HG03565 (cell line): ENCODE measurements around the gene PPP1R9B.

Experiments used
- ATAC-seq: cut with Tn5 transposase; IDR thresholded peaks from one replicate; pipeline ENCODE4 v1.9.1; 2021; ENCODE audit warnings: mild to moderate bottlenecking, moderate library complexity; ENCODE audit not compliant: unreplicated experiment

The PPP1R9B gene

DNA sequence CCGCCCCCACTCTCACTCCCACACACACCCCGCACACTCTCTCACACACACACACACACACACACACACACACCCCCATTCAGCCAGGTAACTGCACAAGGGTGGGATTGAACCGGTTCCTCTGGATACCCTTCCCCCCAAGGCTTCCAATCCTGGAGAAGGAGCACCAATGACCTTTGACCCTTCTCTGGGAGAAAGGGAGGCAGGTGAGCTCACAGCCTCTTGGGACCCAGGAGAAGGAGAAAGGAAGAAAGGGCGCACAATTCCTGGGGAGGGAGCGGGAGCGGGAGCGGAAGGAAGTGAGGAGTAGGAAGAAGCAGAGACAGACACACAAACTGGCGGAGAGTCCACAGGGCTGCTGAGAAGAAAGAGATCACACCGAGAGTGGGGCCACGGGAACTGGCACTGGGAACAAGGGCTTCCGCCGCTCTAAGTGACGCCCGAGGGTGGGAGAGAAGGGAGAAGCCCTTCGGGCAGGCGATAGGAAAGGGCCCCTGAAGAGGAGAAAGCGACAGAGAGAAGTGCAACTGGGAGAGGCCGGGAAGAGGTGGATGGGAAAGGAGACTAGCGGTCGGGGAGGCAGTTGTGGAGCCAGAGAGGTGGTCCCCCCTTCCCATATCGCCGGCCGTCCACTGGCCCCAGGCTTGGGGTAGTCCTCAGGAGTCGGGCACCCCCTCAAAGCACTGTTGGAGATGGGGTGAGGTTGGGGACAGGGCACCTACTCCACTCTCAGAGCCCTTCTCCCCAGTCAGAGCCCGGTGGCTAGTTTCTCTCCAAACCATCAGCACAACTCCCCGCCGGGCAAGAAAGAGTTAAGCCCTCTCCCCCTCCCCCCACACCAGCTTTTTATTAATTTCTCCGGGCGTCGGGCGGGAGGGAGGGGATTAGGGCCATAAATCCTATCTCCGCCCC lies 21.8 kb downstream of the PPP1R9B start:
- no peak for ATAC-seq

DNA sequence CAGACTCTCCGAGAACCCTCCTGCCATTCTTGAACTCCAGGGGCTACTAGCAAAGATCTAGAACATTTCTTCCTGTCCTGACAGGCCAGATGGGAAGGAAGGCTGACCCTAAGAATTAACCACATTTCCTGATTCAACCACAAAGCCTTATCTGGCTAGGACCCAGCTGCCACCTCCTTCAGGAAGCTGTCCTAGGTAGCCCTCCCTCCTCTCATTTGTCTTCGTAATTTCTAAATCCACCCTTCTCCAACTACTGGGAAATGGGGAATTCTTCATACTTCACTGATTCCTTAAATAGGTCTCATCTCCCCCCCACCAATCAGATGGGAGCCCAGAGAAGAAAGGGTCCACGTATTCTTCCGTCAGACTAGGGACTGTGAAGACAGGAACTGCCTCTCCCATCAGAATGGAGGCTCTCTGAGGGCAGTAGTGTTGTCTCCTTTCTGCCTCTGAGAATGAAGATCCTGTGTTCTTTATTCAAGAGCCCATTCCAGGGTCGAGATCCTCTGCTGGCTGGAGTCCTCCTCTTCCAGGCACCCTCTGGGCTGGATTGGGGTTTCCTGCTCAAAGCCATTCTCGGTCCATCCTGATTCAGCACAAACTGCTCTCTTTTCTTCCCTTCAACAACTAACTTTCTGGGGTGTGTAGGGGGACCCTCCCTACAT lies 22.6 kb downstream of the PPP1R9B start:
- no peak for ATAC-seq

DNA sequence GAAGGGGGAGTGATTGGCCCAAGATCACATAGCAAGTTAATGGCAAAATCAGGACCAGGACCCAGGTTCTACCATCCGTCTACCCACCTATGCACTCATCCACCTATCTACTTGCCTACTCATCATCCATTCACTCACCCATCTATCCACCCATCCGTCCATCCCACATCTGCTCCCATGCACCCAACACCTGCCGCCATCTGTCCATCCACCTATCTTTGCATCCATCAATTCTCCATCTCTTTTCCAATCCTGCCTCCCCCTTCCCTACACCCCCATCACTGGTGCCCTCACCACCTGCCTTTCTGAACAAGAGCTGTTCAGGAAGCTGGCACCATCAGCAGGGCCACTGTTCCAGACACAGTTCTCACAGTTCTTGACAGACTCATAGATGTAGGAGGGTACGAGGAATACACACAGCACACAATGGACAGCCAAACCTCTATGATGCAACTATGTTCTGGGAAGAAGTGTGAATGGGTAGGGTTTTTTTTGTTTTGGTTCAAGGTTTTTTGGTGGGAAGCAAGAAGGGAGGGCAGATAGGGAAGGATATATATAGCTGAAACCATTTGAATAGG lies 25.0 kb downstream of the PPP1R9B start:
- no peak for ATAC-seq

GRCh38 chr17:50123649-50124349 lies 26.7 kb downstream of the PPP1R9B start:
- ATAC-seq = no peak

GRCh38 chr17:50122945-50123344 lies 27.5 kb downstream of the PPP1R9B start:
- ATAC-seq = no peak

DNA sequence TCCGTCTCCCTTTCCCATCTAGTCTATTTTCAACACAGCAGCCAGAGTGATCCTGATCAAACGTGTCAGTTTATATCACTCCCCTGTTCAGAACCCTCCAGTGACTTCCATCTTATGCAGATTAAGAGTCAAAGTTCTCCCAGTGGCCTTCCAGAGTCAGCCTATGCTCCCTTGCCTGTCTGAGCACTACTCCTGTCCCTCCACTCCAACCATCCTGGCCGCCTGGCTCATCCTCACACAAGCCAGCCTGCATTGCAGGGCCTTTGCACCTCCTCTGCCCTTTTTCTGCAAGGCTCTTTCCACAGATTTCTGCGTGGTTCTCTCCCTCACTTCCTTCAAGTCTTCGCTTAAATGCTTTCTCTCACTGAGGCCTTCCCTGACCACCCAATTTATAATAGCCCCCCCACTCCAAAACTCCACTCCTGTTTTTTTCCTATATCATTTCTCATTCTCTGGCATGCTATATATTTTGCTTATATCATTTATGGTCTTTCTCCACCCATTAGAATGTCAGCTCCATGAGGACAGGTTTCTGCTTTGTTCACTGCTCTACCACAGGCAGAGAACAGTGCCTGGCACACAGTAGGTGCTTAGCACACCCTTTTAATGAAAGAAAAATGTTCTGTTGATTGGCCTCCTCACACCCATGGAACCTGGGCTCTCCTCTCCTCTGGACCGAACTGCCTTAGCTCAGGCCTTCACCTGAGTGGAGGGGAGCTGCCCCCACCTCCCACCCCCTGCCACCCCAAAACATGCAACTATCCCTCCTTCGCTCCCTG lies 29.8 kb downstream of the PPP1R9B start:
- ATAC-seq = no peak

- ATAC-seq = no peak
Measured at GRCh38 chr17:50118828-50119218, 31.7 kb downstream of the PPP1R9B start.

DNA sequence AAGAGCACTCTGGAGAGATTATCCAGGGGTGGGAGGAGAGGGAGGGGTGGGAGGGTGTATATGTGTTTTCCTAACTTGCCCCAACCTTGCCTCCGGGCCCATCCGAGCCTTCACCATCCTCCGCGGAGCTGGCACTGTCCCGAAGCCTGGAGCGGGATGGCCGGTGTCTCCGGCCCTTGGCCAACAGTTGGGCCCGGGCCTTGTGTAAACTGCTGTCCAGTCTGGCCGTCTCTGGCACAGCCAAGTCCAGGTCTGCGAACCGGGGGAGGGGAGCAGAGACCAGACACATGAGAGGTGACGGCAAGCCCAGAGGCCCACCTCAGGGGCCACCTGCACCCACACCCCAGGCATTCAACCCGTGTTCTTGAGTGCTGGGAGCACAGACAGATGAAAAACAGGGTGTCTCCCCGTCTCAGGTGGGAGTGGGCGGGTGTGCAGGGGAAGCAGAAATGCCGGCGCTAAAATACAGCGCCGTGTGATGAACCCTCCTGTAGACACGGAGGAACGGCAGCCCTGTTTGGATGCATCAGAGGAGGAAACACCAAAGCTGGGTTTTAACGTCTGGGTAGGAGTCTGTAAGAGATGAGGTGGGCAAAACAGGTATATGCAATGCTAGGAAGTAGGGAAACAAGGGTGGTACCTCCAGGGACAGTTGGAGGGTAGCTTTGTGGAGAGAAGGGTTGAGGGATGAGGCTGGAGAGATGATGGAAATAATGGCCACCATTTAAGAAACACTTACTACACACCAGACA lies 32.2 kb downstream of the PPP1R9B start:
- ATAC-seq = no peak

GRCh38 chr17:50117202-50118051 lies 33.0 kb downstream of the PPP1R9B start:
- no peak for ATAC-seq

DNA sequence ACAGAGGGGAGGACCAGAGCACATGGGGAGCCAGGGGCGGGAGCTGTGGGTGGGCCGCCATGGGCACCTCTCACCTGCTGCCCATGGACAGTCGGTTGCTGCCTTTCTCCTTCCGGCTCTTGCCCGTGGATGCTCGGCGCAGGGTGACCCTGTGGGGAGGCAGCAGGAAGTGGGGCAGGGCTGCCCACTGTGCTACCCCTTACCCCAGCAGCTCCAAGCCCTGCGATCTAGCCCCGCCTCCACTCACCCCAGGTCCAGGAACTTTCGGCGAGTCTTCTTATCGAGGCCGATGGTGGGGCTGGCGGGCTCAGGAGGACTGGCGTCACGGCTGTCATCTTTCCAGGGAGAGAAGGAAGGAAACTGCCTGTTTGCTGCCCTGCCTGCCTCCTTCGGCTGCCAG lies 34.7 kb downstream of the PPP1R9B start:
- no peak for ATAC-seq

- no peak for ATAC-seq
Measured at GRCh38 chr17:50114849-50115357, 35.6 kb downstream of the PPP1R9B start.

- no peak for ATAC-seq
Measured at GRCh38 chr17:50114401-50114800, 36.1 kb downstream of the PPP1R9B start.

DNA sequence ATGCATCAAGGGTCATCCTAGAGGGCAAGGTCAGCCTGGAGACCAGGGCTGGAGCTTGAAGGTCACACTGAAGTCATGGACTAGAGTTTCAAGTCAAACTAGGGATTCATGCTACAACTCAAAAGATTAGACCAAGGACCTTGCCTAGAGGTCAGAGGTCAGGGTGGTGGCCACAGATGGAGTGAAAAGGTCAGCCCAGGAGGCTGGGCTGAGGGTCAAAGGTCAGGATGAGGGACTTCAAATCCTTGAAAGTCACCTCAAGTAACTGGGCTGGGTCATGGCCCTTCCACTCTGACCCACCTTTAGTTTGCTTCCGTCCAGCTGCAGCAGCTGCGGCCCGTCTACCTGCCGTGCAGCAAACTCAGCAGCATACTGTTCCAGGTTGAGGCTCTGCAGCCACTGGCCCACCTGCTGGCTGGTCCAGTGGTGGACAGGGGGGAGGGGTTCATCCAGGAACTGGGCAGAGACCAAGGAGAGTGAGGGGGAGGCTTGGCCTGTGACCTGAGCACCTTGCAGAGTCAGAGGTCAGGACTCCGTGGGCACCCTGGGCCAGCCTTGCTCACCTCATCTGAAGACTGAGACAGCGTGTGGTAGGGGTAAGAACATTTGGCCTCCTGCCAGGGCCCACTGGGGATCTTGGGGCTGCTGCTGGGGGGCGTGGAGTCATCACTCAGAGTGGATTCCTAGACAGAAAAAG lies 36.7 kb downstream of the PPP1R9B start:
- no peak for ATAC-seq

DNA sequence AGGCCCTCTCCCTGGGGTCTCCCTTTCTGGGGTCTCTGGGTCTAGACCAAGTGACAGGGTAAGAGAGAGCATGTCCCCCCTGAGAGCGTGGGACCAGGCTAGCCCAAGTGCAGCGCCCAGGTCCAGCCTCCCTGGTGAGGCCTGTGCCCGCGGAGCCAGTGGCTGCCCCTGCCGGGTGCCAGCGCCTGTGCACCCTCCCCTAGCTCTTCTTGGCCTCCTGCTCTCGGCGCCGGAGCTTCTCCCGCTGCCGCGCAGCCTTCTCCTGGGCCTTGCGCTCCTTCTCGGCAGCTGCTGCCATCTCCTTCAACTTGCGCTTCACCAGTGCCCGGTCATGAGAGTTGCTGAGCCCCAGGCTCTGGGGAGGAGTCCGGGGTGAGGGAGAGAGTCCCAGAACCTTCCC lies 37.8 kb downstream of the PPP1R9B start:
- ATAC-seq = no peak

DNA sequence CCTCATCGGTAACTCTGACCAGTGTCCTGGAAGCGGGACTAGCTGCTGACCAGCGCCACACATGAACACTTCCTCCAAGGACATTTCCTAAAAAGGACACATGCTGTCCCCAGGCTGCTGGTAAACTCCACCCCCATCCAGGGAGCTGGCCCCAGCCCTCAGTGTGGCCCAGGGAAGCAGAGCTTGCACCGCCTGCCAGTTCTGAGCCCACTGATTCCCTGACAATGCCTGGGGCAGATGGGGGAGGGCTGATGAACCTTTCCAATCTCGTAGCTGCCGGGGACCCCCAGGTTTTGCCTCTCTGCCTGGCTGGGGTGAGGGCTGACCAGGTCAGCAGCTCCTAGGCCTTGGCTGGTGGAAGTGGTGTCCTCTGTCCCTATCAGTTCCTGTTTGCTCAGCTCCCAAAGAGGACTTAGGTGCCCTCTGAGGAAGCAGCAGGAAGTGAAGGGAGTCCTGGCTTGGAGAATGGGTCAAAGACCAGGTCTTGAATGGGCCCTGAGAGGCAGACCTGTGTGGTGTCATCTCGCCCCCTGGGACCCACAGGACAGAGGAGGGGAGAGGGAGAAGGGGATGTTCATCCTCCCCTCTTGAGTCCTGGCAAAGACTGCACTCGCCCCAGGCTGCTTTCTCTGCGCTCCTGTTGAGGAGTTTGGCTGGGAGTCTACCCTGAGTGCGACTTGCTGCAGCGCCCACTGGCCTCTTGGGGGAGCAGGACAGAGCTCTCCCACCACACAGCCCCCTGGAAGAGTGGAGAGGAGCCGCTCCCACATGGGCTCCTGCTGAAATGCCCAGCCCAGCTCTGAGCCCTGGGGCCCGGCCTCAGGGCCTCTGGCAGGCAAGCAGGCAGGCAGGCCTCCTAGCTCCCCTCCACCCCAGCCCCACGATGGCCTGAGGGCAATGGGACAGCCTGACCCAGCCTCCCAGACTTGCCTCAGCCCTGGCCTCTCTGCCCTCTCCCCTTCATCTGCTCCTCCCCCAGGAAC lies 38.5 kb downstream of the PPP1R9B start:
- ATAC-seq = no peak

GRCh38 chr17:50110591-50111349 lies 39.7 kb downstream of the PPP1R9B start:
- no peak for ATAC-seq
